IMR-90 (cell line): ENCODE data around the gene ADAMTS18. TPM values are rescaled to one million over a fixed set of nuclear protein-coding genes. Genes with fewer than 3 reads are reported as not detected.

Experiments used
- ATAC-seq: fragments of 200-7000 bp; cut with Tn5 transposase; 2 replicates; pipeline ENCODE4 v1.9.1; 2020; ENCODE audit warnings: low read depth, mild to moderate bottlenecking, moderate library complexity
- BruUV-seq: library from RNA; stranded (reverse); fragments of 400-500 nt; replicated peaks from 2 replicates; lab custom pipeline; 2021; lab: Mats Ljungman, UMichigan
- CTCF ChIA-PET: fragments of 300-600 bp; formaldehyde crosslinking; extraction: SDS; loops from one replicate; lab custom pipeline; 2021; ENCODE audit warnings: antibody characterized with exemption; lab: Yijun Ruan, JAX
- POLR2A ChIA-PET: fragments of 300-600 bp; sonication (Branson Sonifier 250); formaldehyde crosslinking; loops from one replicate; lab custom pipeline; 2022; ENCODE audit warnings: antibody characterized with exemption; ENCODE audit not compliant: unreplicated experiment; lab: Charles Lee
- DNase-seq: peaks from one replicate; pipeline ENCODE4 v3.0.0; 2013
- H2AFZ ChIP-seq: replicated peaks from 2 replicates; pipeline ENCODE3; 2013; ENCODE audit warnings: low read length, mild to moderate bottlenecking; ENCODE audit not compliant: poor library complexity
- H2AK5ac ChIP-seq: 2 replicates; pipeline ENCODE4 v1.6.1; 2013; ENCODE audit warnings: low read depth, low read length, inconsistent platforms
- H2AK9ac ChIP-seq: replicated peaks from 2 replicates; pipeline ENCODE3; 2013; ENCODE audit warnings: mild to moderate bottlenecking, low read depth, low read length, moderate library complexity; ENCODE audit not compliant: poor library complexity
- H2BK120ac ChIP-seq: 2 replicates; pipeline ENCODE4 v1.6.1; 2013; ENCODE audit warnings: low read depth, low read length, inconsistent platforms
- H2BK15ac ChIP-seq: 3 replicates; pipeline ENCODE4 v1.6.1; 2013; ENCODE audit warnings: low read depth, low read length, inconsistent platforms
- H2BK20ac ChIP-seq: 2 replicates; pipeline ENCODE4 v1.6.1; 2013; ENCODE audit warnings: low read depth, mild to moderate bottlenecking, inconsistent platforms, low read length, moderate library complexity
- H2BK5ac ChIP-seq: 2 replicates; pipeline ENCODE4 v1.6.1; 2013; ENCODE audit warnings: mild to moderate bottlenecking, low read depth, low read length, inconsistent platforms; ENCODE audit not compliant: poor library complexity, severe bottlenecking
- H3K14ac ChIP-seq: replicated peaks from 2 replicates; pipeline ENCODE4 v1.6.1; 2013; ENCODE audit warnings: low read depth, low read length, inconsistent platforms
- H3K18ac ChIP-seq: 2 replicates; pipeline ENCODE4 v1.6.1; 2013; ENCODE audit warnings: low read depth, low read length, control low read depth
- H3K23ac ChIP-seq: 2 replicates; pipeline ENCODE4 v1.6.1; 2013; ENCODE audit warnings: low read depth, low read length, inconsistent platforms
- H3K27ac ChIP-seq: 2 replicates; pipeline ENCODE4 v1.5.1; 2013; ENCODE audit warnings: mild to moderate bottlenecking, control low read depth, low read length; ENCODE audit not compliant: insufficient read depth
- H3K27me3 ChIP-seq: 2 replicates; pipeline ENCODE4 v1.6.1; 2013; ENCODE audit warnings: low read length; ENCODE audit not compliant: control insufficient read depth, insufficient read depth
- H3K36me3 ChIP-seq: 2 replicates; pipeline ENCODE4 v1.6.1; 2013; ENCODE audit warnings: low read length, mixed read lengths; ENCODE audit not compliant: control insufficient read depth, insufficient read depth
- H3K4ac ChIP-seq: 2 replicates; pipeline ENCODE4 v1.6.1; 2013; ENCODE audit warnings: low read depth, low read length, inconsistent platforms
- H3K4me1 ChIP-seq: 2 replicates; pipeline ENCODE4 v1.6.1; 2013; ENCODE audit warnings: low read length, mixed read lengths; ENCODE audit not compliant: control insufficient read depth, insufficient read depth
- H3K4me2 ChIP-seq: 2 replicates; pipeline ENCODE4 v1.6.1; 2013; ENCODE audit warnings: low read depth, mild to moderate bottlenecking, control low read depth, low read length, moderate library complexity
- H3K4me3 ChIP-seq: 2 replicates; pipeline ENCODE4 v1.5.1; 2013; ENCODE audit warnings: low read depth, mild to moderate bottlenecking, control low read depth, low read length, moderate library complexity; ENCODE audit not compliant: insufficient read depth
- H3K56ac ChIP-seq: 2 replicates; pipeline ENCODE4 v1.6.1; 2013; ENCODE audit warnings: low read length, inconsistent platforms; ENCODE audit not compliant: insufficient read depth; ENCODE audit errors: extremely low read depth
- H3K79me1 ChIP-seq, 2 experiments: 2 replicates each; pipeline ENCODE4 v1.6.1; 2013; ENCODE audit warnings: low read length in 2 of 2, inconsistent platforms in 1 of 2, low read depth in 1 of 2
- H3K9ac ChIP-seq: 2 replicates; pipeline ENCODE4 v1.6.1; 2013; ENCODE audit warnings: low read depth, low read length, control low read depth
- H3K9me1 ChIP-seq: 2 replicates; pipeline ENCODE4 v1.6.1; 2013; ENCODE audit warnings: low read length, inconsistent platforms; ENCODE audit not compliant: insufficient read depth
- H3K9me3 ChIP-seq: 2 replicates; pipeline ENCODE4 v1.6.1; 2013; ENCODE audit warnings: low read length; ENCODE audit not compliant: control insufficient read depth, insufficient read depth
- H4K20me1 ChIP-seq: 2 replicates; pipeline ENCODE4 v1.6.1; 2013; ENCODE audit warnings: low read length, inconsistent platforms; ENCODE audit not compliant: insufficient read depth
- H4K5ac ChIP-seq: 2 replicates; pipeline ENCODE4 v1.6.1; 2013; ENCODE audit warnings: mild to moderate bottlenecking, low read depth, low read length, control low read depth
- H4K8ac ChIP-seq, 2 experiments: 2 replicates each; pipeline ENCODE4 v1.6.1; 2013; ENCODE audit warnings: low read depth in 2 of 2, low read length in 2 of 2, control low read depth in 1 of 2, inconsistent platforms in 1 of 2
- H4K91ac ChIP-seq: 2 replicates; pipeline ENCODE4 v1.6.1; 2013; ENCODE audit warnings: low read depth, low read length, inconsistent platforms; ENCODE audit not compliant: insufficient read depth
- CEBPB ChIP-seq: IDR thresholded peaks from 2 replicates; pipeline ENCODE4 v1.6.1; 2012; ENCODE audit warnings: low read depth, low read length, improper control_type of control experiment
- CHD1 ChIP-seq: IDR thresholded peaks from 2 replicates; pipeline ENCODE4 v1.6.1; 2012; ENCODE audit warnings: low read depth, low read length, improper control_type of control experiment
- CTCF ChIP-seq: conservative IDR thresholded peaks from 2 replicates; pipeline ENCODE4 v1.5.1; 2012; ENCODE audit warnings: mild to moderate bottlenecking, low read depth, low read length, improper control_type of control experiment
- FOS ChIP-seq: fragments of 150-350 bp; IDR thresholded peaks from 2 replicates; pipeline ENCODE4 v1.6.1; 2016; ENCODE audit warnings: low read depth, low read length
- MXI1 ChIP-seq: IDR thresholded peaks from 2 replicates; pipeline ENCODE4 v1.6.1; 2012; ENCODE audit warnings: low read depth, mild to moderate bottlenecking, low read length, moderate library complexity, borderline replicate concordance
- RAD21 ChIP-seq: IDR thresholded peaks from 2 replicates; pipeline ENCODE4 v1.6.1; 2012; ENCODE audit warnings: low read length, improper control_type of control experiment
- RFX5 ChIP-seq: IDR thresholded peaks from 2 replicates; pipeline ENCODE4 v1.8.0; 2012; ENCODE audit warnings: low read depth, mild to moderate bottlenecking, low read length, moderate library complexity
- SMC3 ChIP-seq: fragments of 150-350 bp; IDR thresholded peaks from 2 replicates; pipeline ENCODE4 v1.6.1; 2016; ENCODE audit warnings: low read depth, mild to moderate bottlenecking, antibody characterized with exemption, low read length, moderate library complexity
- WGBS, 2 experiments: methylation state at CpG; one replicate each; pipeline versions ENCODE4 v1.1.5 to v1.1.7; 2013; ENCODE audit warnings: missing lambda C conversion rate in 2 of 2; ENCODE audit not compliant: insufficient read length in 1 of 2; ENCODE audit errors: extremely low coverage in 2 of 2; 5-methylcytosine and 5-hydroxymethylcytosine counted together
- dilution Hi-C: fragments of 300-500 bp; cut with HindIII; formaldehyde crosslinking; loops from one replicate; pipeline ENCODE4 v1.14.3; 2018; ENCODE audit warnings: low sequenced_read_pairs; ENCODE audit not compliant: unreplicated experiment
- in situ Hi-C: fragments of 300-500 bp; cut with MboI; formaldehyde crosslinking; loops from 3 replicates; pipeline ENCODE4 v1.14.3; 2019; ENCODE audit warnings: low sequenced_read_pairs, inconsistent platforms, mixed read lengths
- intact Hi-C: fragments of 100-400 bp; cut with micrococcal nuclease; formaldehyde crosslinking; loops from 2 replicates; pipeline ENCODE4 v1.10.0; 2022
- polyA plus RNA-seq, 3 experiments: library from polyadenylated mRNA; depleted of rRNA; stranded (reverse); fragments of >200 nt; gene quantifications; 2 replicates each; pipeline ENCODE4 v1.2.3, GENCODE V29; 2012; ENCODE audit warnings: low replicate concordance in 1 of 3
- total RNA-seq: library from RNA; depleted of rRNA; stranded (reverse); fragments of >200 nt; gene quantifications from 2 replicates; pipeline ENCODE4 v1.2.3, GENCODE V29; 2012
- TF ChIP-seq, protein P1 (sequence below): fragments of 150-350 bp; IDR thresholded peaks from 2 replicates; pipeline ENCODE4 v1.6.1; 2017; ENCODE audit warnings: mild to moderate bottlenecking, antibody characterized with exemption, low read length, low read depth

Gene ADAMTS18
- total and polyA plus RNA-seq, 2 of the 4 experiments (the other 2 are of a cell fraction): not detected

DNA sequence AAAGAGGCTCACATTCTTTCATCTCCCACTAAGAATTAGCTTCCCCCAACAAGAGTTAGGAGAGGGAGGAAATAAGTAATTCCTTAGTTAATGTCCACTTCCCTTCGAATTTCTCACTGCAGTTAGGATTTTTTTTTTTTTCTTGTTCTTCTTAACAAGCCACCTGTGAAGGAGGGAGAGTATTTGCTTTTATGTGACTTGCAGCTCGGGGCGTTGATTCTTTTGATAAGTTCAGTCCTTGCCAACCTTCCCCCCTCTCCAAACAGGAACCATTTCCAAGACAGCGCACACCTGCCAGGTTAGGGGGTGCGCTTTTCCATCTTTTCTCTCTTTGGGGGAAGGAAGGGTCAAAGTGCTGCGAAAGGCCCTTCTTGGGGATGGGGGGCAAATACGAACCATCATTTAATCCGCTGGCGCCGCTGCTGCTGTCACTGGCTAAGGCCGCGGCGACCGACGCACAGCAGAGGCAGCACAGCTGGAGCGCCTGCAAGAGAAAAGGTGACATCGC lies 758 bp downstream of the ADAMTS18 start:
- no peak overlapping the region for H3K4me2 ChIP-seq
- POLR2A ChIA-PET: no interaction called here
- in situ Hi-C loops: no loop called here
- H3K9ac ChIP-seq: no peak overlapping the region
- H2AFZ ChIP-seq: no peak overlapping the region
- no peaks in the 10 kb centered on the region for H4K20me1 ChIP-seq
- no peak overlapping the region for H3K18ac ChIP-seq
- no peaks in the 10 kb centered on the region for H3K9me1 ChIP-seq
- no peak overlapping the region for H4K91ac ChIP-seq
- H3K79me1 ChIP-seq: no peaks in the 10 kb centered on the region
- BruUV-seq: no TSS peak
- no peak overlapping the region for H3K23ac ChIP-seq
- no peak overlapping the region for H3K4me3 ChIP-seq
- ATAC-seq (no peak), DNase-seq (no peak)
- peaks cover 12% of the 10 kb centered on the region for H3K27me3 ChIP-seq
- H4K5ac ChIP-seq: no peak overlapping the region
- no peak overlapping the region for H3K14ac ChIP-seq
- TF ChIP-seq, protein P1, sequence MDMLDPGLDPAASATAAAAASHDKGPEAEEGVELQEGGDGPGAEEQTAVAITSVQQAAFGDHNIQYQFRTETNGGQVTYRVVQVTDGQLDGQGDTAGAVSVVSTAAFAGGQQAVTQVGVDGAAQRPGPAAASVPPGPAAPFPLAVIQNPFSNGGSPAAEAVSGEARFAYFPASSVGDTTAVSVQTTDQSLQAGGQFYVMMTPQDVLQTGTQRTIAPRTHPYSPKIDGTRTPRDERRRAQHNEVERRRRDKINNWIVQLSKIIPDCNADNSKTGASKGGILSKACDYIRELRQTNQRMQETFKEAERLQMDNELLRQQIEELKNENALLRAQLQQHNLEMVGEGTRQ: no peak
- TF ChIP-seq CHD1 (no peak), CTCF (no peak), CEBPB (no peak), MXI1 (no peak), RFX5 (no peak), FOS (no peak), RAD21 (no peak), SMC3 (no peak)
- H3K4me1 ChIP-seq: no peaks in the 10 kb centered on the region
- H4K8ac ChIP-seq: no peak overlapping the region
- no peak overlapping the region for H2BK120ac ChIP-seq
- H2BK15ac ChIP-seq: no peak overlapping the region
- H2BK5ac ChIP-seq: no peak overlapping the region
- H3K36me3 ChIP-seq: no peaks in the 10 kb centered on the region
- WGBS, 2 experiments: 5% methylated on average over 8 of the region's 17 CpGs; no CpG with 5 or more reads in 1 of the 2 experiments
- H2BK20ac ChIP-seq: no peak overlapping the region
- H3K27ac ChIP-seq: no peak overlapping the region
- dilution Hi-C loops: no loop called here
- no peak overlapping the region for H3K4ac ChIP-seq
- no peak overlapping the region for H2AK9ac ChIP-seq
- no peaks in the 10 kb centered on the region for H3K9me3 ChIP-seq
- no peak overlapping the region for H2AK5ac ChIP-seq
- intact Hi-C loops: no loop called here
- no peak overlapping the region for H3K56ac ChIP-seq
- CTCF ChIA-PET: no interaction called here
